NCI-H2227 (cell line): ENCODE results near the gene RIMBP2.

Experiments used
- DNase-seq: peaks from one replicate; lab custom pipeline; 2025; ENCODE audit not compliant: unreplicated experiment; lab: John Stamatoyannopoulos, UW

RIMBP2 gene

GRCh38 chr12:130685250-130685787 is 30.8 kb downstream of the RIMBP2 start:
- DNase-seq: no peak

GRCh38 chr12:130683811-130684210 is 32.3 kb downstream of the RIMBP2 start:
- DNase-seq: no peak

GRCh38 chr12:130683080-130683479 is 33.0 kb downstream of the RIMBP2 start:
- no peak for DNase-seq

GRCh38 chr12:130680451-130680990 is 35.6 kb downstream of the RIMBP2 start:
- no peak for DNase-seq

- DNase-seq: no peak
Measured at GRCh38 chr12:130677957-130678558, 38.0 kb downstream of the RIMBP2 start.

- no peak for DNase-seq
Measured at GRCh38 chr12:130675791-130676190, 40.3 kb downstream of the RIMBP2 start.

GRCh38 chr12:130675121-130675520 is 41.0 kb downstream of the RIMBP2 start:
- DNase-seq: no peak

GRCh38 chr12:130674676-130675075 is 41.4 kb downstream of the RIMBP2 start:
- DNase-seq: no peak

- DNase-seq: no peak
Measured at GRCh38 chr12:130673036-130673705, 42.9 kb downstream of the RIMBP2 start.

GRCh38 chr12:130672089-130672820 is 43.8 kb downstream of the RIMBP2 start:
- DNase-seq: no peak

GRCh38 chr12:130671556-130671955 is 44.5 kb downstream of the RIMBP2 start:
- no peak for DNase-seq

GRCh38 chr12:130669797-130670196 is 46.3 kb downstream of the RIMBP2 start:
- DNase-seq: no peak

GRCh38 chr12:130669205-130669557 is 46.9 kb downstream of the RIMBP2 start:
- DNase-seq: no peak

GRCh38 chr12:130668286-130669204 is 47.6 kb downstream of the RIMBP2 start:
- DNase-seq: no peak

- no peak for DNase-seq
Measured at GRCh38 chr12:130667421-130667960, 48.6 kb downstream of the RIMBP2 start.

- DNase-seq: no peak
Measured at GRCh38 chr12:130666645-130667044, 49.5 kb downstream of the RIMBP2 start.

- DNase-seq: no peak
Measured at GRCh38 chr12:130665753-130666152, 50.3 kb downstream of the RIMBP2 start.

- no peak for DNase-seq
Measured at GRCh38 chr12:130664772-130665171, 51.3 kb downstream of the RIMBP2 start.

GRCh38 chr12:130664252-130664651 is 51.8 kb downstream of the RIMBP2 start:
- DNase-seq: no peak

GRCh38 chr12:130663514-130663913 is 52.6 kb downstream of the RIMBP2 start:
- DNase-seq: no peak
